ENCODE data around the gene RASL12.
"Not testable (repeated sequence)": the region's sequence is repeated elsewhere in the genome, so short reads cannot be mapped to it uniquely, and the experiment has no call there.

Gene RASL12, protein sequence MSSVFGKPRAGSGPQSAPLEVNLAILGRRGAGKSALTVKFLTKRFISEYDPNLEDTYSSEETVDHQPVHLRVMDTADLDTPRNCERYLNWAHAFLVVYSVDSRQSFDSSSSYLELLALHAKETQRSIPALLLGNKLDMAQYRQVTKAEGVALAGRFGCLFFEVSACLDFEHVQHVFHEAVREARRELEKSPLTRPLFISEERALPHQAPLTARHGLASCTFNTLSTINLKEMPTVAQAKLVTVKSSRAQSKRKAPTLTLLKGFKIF

DNA sequence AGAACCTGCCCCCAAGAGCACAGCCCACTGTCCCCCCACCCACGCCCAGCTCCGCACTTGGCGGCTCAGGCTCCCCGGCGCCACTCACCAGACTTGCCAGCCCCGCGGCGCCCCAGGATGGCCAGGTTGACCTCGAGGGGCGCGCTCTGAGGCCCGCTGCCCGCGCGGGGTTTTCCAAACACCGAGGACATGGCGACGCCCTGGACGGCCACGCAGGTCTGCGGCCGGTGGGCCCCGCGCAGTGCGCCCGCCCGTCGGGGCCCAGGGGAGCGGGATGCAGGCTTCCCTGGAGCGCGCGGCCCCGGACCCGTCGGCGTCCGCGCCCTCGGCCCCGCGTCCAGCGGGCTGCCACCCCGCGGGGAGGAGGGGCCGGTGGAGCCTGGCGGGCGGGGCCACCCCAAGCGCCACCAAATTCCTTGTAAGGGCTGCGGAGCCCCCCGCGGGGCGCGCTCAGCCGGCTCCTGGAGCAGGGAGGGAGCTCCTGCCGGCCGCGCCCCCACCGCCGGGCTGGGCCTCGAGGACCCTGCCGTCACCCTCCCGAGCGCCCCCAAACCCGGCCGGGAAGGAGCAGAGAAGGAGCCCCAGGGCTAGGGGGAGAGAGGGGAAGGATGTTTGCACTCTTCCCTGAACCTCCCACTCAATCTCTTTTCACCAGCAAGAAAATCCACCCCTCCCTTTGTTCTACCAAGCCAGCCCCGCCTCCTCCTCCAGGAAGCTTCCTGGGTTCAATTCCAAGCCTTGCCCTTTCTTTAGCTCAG lies at the start of gene RASL12:
TSS of gene RASL12 (minus strand) at position 347 of the 758 bp plus-strand sequence. CDS start at position 191, 156 bp downstream.
- no peak for DNase-seq

DNA sequence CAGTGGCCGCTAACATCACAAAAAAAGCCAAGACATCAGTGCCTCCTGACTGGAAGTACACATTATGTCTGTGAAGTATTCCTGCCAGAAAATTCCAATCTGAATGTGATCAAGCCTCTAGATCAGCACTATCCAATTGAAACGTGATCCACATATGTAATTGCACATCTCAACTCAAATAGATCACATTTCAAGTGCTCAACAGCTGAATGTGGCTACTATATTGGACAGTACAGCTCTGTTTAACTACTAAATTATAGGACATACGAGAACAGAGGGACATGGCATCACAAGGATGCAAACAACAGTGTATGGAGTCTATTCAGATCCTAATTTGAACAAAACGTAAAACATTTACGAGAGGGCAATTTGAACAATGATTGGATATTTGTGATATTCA lies 47.8 kb upstream of the RASL12 start:
- no peak for DNase-seq

DNA sequence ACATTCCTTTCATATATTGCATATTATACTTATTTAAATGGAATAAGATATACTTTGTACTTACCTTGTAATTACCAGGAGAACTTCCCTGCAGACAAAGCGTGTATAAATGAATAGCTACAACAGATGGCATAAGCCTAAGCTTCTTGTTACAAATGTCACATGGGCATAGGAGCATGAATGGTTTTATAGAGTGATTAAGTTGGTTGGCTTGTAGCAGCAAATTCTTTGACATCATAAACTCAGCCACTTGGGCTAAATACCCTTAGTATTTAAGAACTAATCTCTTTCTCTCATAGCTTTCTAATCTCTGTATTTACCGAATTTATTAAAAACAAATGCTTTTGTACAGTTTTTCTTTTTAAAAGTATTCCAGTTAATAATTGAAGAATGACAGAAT lies 47.3 kb upstream of the RASL12 start, which contains the start of gene UBAP1L:
TSS of gene UBAP1L (minus strand) at position 115 of the 400 bp plus-strand sequence. CDS start 8,985 bp downstream, outside the sequence.
- DNase-seq: no peak

DNA sequence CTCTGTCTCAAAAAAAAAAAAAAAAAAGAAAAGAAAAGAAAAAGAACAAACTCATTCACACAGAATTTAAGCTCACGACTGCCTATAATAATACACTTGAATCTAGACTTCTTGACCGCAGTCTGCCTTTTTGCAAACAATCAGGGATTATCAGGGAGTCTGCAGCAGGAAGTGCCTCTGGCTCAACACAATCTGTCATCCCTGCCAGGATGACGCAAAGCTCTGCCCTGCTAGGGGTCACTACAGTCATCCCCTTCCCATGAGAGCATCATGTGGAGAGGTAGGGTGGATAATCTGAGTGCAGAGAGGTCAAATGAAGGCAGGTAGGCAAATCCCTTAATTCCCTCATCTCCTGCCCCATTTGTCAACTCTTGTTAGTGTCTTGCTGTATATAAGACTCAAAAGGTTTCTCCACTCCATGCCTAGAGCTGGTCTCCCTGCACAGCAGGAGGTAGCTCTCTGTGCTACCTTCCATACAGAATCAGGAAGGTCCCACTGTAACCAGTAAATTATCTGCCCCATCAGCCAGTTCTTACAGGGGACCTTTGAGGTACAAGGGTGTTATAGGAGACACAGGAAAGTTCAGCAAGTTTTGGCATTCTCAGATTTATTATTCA lies 43.0 kb upstream of the RASL12 start:
- no peak for DNase-seq

DNA sequence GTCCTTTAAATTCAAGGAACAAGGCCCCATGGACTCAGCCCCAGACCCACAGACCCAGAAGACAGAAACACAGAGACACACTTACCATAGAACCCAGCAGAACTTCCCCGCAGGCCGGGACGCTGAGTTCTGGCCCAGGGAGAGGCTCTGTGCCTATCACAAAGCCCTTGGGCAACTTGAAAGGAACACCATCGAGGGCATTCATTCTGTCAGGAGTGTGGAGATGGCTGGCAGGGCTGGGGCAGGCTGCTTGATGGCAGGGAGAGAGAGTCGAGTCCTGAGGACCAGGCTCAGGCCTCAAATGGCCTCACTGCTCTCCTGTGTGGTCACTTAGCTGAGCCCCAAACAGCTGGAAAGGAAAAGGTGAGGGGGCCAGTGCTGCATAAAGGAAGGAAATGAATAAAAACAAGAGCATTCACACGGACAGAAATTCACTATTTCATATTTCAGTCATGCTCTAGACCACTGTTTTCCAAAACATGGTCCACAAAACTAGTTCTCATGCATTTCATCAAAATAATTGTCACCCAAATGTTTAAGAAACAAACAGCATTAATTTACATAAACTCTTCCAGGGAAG lies 38.3 kb upstream of the RASL12 start:
- DNase-seq: no peak

DNA sequence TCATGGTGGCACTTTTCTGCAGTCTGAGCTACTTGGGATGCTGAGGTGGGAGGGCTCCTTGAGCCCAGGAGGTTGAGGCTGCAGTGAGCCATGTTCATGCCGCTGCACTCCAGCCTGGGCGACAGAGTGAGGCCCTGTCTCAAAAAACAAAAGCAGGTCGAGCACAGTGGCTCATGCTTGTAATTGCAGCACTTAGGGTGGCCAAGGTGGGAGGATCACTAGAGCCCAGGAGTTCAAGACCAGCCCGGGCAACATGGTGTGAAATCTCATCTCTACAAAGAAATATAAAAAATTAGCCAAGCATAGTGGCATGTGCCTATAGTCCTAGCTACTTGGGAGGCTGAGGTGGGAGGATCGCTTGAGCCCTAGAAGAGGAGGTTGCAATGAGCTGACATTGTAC lies 37.2 kb upstream of the RASL12 start:
- DNase-seq: no peak

DNA sequence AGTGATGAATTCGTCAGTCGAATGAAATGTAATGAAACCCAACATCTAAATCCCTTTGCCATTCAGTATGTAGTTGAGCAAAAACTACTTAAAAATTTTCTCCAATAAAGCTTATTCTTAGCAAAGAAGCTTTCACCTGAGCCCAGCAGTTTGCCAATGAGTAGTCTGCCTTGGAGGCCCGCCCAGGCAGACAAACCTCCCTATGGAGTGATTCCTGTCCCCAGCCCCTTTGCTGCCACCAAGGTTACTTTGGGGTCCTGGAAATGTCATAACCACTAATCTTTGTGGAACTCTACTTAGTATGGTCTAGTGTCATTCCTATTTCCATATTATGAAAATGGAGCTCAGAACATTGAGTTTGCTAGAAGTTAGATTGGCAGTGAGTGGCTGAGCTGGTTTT lies 35.1 kb upstream of the RASL12 start:
- DNase-seq: no peak

DNA sequence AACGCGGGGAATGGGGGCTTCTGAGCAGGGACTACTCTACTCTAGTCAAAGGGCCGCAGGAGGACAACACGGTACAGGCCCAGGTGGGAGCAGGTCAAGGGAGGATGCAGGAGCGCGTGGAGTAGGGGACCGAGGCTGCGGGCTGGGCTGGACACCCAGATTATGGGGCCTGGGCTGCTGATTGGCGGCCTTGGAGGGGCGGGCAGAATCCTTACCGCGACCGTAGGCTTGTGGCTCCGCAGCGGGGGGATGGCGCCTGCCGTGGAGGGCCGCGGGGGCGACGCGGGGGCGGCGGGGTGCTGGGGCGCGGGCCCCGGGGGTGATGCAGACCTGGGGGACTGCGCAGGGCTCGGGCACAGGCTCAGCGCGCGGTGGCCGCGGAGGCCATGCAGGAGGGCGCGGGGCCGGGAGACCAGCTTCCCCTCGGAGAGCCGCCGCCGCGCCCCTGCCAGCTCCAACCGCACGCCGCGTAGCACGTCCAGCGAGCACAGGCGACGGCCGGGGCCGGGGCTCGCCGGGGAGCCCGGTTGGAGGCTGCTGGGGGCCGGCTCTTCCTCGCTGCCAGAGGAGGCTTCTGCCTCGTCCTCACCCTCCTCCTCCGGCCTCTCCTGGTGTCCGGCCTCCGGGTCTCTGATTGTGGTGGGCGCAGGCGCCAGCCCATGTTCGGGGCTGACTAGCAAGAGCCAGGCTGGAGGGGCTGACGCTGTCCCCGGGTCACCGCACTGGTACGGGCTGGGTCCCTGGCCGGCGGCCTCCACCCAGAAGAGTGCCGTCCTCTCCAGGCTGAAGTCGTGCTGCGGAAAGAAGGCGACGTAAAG lies 34.3 kb upstream of the RASL12 start:
- DNase-seq: no peak

DNA sequence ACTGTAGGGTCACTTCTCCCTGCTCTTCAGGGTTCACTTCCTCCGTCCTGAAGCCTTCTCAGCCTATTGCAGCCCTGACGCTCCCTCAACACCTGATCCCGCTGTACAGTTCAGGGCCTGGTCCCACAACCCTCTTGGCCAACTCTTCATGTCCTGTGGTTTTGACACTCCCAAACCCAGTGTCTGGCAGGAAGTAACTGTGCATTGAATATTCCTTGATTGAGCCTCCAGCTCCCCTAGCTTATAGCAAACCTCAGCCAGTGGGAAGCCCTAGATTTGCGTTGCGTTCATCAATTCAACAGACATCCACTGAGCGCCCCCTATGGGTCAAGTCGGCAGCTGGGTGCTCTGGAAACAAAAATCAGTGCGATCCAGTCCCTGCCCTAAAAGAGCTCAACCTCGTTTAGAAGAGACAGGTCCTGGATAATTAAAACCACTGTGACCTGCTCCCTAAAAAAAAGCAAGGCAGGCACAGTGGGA lies 33.7 kb upstream of the RASL12 start:
- DNase-seq: no peak

DNA sequence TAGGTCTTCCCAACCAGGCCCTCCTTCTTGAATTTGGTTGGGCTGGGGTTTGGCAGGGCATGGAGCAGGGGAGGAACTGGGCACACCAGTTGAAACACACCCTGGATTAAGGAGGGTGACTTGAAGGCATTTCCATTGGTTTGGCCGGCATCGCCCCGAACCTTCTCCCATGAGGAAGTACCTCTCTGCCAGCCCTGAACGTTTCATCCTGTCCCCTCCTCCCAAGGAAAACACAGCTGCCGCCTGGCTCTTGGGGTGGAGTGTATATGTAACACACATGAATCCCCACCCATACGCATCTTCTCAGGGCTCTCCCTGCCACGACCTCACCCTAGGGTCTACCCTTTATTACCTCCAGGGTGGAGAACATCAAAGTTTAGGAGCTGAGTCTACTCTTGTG lies 32.7 kb upstream of the RASL12 start:
- DNase-seq: no peak

DNA sequence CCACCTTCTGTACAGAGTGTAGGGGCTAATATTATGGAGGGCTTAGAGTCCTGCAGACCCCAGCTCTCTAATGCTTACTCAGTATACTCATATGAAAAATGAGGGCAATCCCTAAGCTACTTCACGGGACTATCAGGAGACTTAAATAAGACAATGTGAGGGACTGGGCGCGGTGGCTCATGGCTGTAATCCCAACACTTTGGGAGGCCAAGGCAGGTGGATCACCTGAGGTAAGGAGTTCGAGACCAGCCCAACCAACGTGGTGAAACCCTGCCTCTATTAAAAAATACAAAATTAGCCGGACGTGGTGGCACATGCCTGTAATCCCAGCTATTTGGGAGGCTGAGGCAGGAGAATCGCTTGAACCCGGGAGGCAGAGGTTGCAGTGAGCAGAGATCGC lies 32.0 kb upstream of the RASL12 start:
- DNase-seq: not testable (repeated sequence)

DNA sequence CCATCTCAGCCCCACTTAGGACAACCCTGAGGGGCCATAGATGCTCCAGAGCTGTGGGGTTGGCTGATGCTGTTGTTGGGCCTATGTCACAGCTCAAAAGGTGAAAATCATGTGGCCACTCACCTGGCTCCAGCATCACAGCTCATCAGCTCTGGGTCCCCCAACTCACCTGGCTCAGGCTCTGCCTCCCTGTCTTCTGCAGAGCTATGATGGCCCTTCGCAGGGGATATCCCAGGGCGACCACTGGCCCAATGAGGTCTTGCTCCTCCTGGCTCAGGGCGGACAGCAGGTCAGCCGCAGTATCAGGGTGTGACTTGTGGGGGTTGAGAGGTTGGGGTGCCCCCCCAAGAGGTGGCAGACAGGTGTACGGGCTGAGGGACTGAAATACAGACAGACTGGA lies 31.5 kb upstream of the RASL12 start:
- no peak for DNase-seq

DNA sequence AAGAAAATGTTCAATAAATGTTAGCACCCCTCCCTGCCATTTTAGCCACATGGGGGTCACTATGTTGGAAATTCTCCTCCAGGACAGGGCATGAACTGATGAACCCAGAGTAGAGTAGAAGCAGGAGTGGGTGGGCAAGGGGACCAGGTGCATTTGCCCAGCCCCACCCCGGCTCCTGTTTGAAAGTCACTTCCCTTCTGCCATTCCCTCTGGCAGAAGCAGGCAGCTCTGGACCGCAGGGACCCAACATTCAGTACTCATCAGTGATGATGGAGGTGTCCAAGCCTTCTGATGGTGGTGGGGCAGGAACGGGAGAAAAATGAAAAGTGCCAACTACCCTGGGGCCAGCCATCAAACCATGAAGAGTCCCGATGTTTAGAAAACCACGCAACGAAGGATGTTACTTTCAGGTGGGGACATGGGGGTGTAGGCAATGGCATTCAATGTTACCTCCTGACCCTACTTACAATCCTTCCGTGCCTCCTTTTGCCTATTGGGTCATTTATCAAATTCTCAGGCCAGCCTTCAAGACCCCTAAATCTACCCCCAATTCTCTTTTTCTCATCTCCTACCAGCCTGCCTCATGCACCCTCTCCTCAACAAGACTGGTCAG lies 30.0 kb upstream of the RASL12 start:
- DNase-seq: no peak

DNA sequence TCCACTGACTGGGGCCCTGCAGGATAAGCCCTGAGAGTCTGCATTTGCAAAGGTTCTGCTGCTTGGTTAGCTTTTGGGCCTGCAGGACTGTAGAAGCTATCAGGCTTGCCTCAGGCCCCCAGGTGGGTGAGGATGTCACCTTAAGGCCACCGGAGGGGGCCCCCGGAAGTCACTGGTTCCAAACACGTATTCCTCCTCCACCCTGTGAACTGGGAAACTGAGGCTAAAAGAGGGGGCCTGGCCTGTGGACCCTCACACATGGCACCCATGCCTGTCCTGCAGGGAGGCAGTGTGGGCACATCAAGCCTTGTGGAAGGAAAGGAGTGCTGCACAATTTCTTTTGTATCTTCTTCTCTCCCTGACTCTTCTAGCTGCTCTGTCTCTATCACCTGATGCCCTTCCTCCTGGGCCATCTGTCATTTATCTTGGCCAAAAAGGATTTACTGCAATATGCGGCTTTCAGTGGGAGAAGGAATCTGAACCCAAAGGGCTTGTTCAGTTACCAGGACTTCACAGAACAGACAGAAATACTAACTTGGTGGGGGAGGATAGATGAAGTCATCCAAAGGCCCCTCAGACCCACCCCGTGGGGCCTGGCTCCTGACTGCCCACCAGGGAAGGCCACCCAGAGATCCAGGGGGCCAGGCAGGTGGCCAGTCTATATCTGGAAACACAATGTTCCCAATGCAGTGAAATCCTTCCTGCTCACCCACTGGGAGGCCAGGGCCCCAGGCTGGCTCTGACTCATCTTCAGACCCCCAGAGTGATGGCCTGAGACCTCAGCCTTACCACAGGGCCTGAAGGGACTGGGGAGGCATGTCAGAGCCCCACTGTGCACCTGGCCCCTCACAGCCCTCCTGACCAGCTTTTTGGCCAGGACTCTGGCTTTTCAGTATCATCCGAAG lies 28.9 kb upstream of the RASL12 start:
- DNase-seq: no peak

DNA sequence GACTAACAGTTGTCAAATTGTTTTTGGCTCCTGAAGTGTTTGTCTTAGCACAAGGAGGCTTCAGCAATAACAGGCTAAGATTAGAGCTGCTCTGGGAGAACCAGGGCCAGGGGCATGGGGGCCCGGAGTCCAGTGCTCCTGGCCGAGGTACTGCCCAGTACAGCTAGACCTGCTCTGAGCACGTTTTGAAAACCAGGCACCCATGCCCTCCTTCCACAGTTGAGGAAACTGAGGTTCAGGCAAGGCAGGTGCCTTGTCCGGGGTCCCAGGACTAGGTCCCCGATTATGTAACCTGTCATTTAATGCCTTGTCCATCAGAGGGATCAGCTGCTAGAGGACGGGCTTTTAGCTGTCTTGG lies 27.9 kb upstream of the RASL12 start:
- no peak for DNase-seq

DNA sequence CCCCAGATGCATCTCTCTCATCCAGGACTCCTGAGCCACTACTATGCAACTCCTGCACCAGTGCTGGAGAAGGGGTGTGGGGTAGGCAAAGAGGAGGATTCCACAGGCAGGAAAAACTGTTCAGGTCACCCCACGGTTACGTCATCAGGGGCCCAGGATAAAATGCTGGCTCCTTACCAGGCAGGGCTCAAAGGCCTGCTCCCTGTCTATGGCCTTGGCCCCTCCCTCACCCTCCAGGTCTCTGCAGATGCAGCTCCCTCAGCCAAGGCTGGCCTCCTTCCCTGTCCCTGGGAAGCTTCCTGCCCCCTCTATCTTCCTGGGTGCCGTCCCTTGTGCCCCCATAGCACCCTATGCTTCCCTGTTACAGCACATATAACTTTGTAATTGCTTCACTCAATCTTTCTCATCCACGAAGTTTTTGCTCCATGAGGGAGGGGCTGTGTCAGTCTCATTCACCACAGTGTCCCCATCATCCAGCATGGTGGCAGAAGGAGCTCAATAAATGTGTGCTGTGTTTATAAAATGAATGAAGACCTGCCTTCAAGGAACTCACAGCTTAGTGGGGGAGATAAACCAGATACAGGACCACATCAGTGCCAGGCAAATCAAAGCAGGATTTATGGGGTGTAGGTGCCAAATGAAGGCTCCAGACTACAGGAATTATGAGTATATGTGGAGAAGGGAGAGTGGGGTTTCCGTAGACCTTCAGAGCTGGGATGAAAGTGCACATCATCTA lies 27.4 kb upstream of the RASL12 start:
- no peak for DNase-seq

DNA sequence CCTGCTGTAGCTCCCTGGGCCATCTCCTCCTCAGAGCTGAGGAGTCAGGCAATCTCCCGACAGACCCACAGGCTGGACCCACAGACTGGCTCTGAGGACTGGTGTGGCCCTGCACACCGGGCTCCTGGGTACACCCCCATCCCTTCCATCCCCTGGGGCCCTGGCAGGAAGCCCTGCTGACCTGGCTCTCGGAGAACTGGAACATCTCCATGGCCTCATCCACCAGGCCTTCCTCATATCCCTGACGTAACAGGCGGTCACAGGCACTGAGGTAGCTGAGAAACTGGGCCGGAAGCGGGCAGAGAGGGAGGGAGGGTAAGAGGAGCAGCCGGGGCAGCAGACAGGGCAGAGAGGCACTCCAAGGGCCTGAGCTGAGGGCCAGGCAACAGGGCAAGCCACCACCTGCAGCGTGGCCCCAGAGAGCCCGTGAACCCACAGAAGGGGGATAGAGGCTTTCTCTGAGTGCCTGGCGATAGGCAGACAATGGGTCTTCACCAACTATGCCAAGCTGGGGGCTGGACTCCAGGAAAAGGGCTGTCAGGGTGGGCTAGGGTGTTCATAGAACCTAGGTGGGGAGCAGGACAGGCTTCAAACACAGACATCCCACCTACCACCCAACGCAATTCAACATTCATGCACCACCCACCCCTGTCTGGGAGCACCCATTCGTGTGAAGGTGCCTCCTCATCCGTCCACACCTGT lies 26.7 kb upstream of the RASL12 start:
- DNase-seq: no peak

DNA sequence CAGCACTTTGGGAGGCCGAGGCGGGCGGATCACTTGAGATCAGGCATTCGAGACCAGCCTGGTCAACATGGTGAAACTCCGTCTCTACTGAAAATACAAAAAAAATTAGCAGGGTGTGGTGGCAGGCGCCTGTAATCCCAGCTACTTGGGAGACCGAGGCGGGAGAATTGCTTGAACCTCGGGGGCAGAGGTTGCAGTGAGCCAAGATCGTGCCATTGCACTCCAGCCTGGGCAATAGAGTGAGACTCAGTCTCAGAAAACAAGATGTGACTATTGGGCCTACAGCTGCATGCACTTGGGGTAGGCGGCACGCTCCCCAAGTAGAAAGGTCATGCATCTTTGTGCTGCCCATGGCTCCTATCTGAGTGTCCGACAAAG lies 26.0 kb upstream of the RASL12 start:
- DNase-seq: not testable (repeated sequence)

DNA sequence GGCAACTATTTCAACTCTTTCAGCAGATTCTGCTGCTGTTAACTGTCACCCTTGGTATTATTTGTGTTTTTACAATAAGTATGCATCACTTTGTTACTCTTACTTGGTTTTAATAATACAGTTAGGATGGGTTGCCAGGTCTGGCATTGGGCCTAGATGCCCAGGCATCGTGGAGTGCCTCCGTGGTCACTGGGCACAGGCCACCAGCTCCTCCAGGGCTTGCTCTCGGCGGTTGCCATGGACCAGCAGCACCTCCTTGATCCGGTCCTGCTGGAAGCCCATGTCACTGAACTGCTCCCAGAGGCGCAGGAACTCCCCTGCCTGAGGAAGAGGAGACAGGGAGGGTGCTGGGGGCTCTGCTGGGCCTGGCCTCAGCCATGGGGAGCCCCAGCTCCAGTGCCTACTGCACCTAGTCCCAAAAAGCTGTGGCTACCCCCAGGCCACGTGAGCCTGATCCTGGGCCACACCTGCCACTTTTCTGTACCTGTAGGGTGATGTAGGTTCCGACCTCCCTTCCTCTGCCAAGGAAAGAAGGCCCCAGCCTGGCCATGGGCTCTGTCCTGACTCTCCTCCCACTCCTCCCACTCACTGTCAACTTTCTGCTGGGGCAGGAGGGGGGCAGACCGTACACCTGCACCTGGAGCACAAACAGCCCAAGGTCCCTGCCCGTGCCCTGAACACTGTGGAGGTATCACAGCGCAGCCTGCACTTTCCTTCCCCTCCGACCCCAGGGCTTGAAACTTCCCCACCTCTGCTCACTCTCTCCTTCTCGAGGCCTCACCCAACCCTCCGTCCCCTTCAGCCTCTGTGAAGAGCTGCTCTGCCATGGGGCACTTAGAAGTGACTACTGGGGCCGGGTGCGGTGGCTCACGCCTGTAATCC lies 25.4 kb upstream of the RASL12 start:
- DNase-seq: no peak

Measured in NCI-H510A (cell line).